ENCODE measurements around the gene KIFC3.
"Not testable (repeated sequence)": the region's sequence is repeated elsewhere in the genome, so short reads cannot be mapped to it uniquely, and the experiment has no call there.

Gene KIFC3

DNA sequence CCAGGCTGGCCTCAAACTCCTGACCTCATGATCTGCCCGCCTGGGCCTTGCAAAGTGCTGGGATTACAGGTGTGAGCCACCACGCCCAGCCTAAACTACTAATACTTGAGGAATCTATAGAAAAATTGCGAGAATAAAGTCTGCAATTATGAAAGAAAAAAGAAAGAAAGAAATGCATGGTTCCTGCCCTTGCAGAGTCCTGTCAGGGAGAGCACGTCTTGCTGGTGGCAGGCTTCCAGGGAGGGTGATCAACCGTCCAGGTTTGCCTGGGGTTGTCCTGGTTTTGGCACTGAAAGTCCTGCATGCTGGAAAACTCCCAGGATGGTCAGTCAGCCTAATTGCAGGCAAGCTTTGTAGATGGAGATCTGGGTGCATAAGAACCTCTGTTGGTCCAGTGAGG lies 21.5 kb upstream of the KIFC3 start:
- DNase-seq = no peak

DNA sequence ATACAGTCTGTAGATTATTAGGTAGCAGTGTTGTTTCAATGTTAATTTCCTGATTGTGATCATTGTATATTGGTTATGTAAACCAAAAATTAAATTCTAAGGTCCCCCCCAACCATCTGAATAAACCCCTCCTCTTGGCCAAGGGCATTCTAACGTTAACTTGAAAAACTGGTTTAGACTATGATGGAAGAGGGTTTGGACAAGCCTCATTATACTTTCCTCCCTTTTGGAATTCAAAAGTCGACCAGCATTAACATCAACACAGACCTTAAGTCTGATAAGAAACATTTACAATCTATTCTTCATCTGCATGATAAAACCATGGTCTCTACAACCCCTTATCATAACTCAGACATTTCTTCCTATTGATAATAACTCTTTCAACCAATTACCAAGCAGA lies 20.6 kb upstream of the KIFC3 start:
- DNase-seq = no peak

DNA sequence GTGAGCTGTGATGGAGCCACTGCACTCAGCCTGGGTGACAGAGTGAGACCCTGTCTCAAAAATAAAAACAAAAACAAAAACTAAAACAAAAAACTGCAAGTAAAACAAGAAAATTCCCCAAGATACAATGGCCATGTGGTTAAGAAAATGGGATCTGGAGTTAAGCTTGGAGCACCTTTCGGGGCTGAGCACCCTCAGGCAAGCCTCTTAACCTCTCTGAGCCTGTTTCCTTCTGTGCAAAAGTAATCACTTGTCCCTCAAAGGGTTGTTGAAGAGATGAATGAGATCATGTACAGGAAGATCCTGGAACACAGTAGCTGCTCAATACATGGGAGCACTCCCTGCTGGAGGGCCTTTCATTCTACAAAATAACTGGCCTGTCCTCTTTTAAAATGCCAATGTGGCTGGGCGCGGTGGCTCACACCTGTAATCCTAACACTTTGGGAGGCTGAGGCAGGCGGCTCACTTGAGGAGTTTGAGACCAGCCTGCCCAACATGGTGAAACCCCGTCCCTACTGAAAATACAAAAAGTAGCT lies 19.8 kb upstream of the KIFC3 start:
- DNase-seq = no peak

DNA sequence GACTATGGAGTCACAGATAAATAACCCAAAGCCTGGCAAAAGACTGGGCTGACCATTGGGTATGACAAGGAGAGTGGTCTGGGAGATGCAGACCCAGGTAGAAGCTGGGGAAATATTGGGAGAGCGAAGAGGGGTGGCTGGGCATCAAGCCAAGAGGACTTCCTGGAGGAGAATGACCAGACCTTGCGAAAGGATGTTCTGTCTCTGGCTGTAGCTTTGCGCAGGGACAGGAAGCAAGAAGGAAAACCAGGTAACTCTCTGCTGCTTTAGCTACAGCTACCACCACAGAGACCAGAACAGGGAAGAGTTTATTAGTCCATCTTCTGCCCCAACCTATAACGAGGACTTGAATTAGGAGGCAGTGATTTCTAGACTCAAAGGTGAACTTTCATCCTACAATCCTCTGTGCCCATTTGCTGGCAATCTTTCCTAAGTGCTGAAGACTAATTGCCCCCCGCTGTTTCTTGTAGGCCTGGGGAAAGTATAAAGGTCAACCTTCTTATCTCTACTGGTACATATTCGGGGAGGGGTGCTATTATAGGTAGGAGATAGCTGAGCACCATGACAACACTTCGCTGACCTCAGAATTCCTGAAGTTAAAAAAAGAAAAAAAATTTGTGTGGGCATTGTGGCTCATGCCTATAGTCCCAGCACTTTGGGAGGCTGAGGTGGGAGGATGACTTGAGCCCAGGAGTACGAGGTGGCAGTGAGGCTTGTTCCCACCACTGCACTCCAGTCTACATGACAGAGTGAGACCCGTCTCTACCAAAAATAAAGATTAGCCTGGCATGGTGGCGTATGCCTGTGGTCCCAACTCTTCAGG lies 19.1 kb upstream of the KIFC3 start:
- DNase-seq = no peak

DNA sequence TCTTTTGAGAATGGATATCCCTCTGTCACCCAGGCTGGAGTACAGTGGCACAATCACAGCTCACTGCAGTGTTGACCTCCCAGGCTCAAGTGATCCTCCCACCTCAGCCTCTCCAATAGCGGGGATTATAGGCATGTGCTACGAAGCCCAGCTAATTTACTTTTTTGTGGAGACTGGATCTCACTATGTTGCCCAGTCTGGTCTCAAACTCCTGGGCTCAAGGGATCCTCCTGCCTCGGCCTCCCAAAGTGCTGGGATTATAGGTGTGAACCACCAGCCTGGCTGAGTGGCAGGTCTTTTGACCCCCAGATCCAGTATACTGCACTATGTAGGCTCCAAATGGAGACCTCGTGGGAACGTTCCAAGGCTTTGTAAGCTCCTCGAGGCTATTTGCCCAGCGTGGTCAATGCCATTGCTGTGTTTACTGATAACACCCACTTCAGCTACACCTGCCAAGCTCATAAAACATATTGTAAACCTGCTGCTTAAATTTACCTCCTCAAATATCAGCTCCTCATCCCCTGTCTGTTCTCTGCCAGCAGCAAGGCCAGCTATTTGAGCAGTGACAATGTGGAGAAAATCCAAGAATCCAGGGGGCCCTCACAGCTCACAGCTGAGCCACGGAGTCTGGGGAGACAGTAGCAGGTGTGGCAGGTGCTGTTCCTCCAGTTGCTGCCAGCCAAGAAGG lies 16.2 kb upstream of the KIFC3 start:
- DNase-seq = peak; percentile 73

DNA sequence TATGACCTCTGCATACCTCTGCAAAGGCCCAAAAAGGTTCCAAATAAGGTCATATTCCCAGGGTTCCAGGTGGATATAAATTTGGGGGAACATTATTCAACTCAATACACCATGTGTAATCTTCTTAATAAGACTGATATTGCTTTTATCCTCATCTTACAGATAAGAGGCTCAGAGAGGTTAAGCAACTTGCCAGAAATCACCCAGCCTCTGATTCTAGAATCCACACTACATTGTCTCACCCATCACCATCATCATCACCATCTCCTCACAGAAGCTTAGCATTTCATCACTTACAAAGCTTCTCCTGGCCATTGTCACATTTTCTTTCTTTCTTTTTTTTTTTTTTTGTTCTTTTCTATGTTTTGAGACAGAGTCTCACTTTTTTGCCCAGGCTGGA lies 15.4 kb upstream of the KIFC3 start:
- no peak for DNase-seq

DNA sequence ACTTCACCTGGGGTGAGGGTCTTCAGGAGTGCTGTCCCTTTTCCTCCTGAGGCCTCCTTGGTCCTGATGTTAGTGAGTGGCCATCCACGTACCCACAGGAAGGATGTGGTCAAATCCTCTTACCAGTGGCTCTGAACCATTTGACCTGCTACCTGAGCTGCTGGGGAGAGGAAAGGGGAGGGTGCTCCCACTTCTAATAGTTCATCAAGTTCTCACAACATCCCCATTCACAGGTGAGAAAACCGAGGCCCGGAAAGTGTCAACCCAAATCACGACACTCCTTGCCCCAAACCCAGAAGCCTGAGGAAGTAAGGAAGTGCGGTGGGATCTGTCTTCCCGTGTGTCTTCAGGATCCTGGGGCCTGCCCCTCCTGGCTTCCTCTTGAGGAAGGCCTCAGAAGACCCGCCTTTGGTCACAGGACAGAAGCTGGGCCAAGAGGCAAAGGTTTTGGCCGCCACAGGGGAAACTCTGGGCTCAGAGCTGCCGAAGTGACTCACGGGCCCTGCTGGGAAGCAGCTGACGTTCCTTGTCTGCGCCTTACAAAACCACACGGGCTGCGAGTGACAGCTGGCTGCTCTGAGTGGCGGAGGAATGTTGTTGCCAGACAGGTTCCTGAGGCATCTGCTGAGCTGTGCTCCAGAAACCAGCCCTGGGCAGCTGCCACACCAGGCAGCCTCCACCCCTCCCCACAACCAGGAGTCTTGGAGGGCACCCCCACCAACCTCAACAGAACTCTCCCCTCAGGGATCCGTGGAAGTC lies 13.9 kb upstream of the KIFC3 start:
- no peak for DNase-seq

DNA sequence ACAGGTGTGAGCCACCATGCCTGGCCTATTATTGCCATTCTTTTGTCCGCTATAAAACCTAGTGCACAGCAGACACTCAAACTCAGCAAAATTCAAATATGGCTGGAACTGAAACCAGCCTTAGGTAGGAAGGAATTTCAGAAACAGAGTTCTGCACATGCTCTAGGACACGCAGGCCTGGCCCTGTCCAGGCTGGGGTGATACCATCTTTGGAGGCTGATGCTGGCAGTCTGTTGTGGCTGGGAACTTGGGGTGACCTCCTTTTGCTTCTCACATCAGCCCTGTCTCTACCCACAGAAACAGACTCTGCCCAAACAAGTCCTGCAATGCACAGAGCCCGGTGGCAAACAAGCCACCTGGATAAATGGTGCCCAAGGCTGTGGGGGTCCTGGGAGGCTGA lies 12.6 kb upstream of the KIFC3 start:
- DNase-seq = no peak

DNA sequence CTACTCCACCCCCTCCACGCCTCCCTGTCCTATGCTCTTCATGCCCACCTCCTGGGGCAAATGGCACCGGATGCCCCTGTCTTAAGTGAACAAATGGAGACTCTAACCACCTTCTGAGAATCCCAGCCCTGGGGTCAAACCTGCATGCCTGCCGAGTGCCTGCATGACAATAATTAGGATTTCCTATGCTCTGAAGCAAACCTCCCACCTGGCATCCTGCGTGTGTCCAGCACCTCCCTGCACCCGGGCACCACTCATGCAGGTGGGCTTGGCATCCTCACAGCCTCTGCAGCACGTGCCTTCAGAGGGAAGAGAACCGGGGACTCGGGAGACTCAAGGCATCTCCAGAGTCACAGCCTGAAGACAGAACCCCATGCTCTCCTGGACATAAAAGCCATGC lies 11.2 kb upstream of the KIFC3 start:
- no peak for DNase-seq

DNA sequence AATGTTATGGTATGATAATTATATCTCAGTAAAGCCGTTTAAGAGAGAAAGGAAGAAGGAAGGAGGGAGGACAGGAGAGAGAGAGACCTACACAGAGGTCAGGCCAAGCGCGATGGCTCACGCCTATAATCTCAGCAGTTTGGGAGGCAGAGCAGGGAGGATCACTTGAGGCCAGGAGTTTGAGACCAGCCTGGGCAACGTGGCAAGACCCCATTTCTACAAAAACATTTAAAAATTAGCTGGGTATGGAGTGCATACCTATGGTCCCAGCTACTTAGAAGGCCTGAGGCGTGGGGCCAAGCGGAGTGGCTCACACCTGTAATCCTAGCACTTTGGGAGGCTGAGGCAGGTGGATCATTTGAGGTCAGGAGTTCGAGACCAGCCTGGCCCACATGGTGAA lies 9.0 kb upstream of the KIFC3 start:
- DNase-seq = not testable (repeated sequence)

DNA sequence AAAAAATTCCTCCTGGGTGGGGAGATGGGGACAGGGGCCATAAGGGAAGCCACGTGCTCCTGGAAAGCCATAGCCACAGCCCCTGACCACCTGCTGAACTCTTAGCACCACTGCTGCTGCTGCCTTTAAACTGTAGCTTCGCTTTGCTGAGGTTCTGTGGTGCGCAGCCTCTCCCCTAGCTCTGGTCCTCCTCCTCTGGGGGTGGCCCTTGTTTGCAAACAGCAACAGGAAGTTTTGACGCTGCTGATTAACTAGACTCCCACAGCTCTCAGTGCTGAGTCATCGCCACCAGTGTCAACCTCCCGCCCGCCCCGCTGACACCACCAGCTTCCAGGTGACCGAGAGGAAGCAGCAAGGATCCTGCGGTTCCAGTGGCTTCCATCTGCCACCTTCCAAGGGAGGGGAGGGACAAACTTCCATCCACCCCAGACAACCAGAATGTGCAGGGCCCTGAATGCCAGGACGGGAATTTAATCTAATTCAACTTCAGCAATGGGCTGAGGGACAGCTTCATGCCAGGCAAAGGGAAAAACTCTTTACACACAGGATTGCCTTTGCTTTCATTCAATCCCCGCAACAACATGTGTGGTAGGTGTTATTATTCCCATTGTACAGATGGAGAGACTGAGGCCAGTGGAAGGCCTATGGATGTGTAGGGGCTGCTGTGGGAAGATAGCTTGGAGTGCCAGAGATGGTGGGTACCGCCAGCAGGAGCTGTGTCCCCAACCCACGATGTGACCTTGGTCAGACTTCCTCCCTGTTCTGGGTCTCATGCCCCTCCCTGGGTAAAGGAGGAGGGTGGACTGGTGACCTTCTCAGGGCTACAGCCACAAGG lies 8.1 kb upstream of the KIFC3 start:
- DNase-seq = peak; percentile 11

DNA sequence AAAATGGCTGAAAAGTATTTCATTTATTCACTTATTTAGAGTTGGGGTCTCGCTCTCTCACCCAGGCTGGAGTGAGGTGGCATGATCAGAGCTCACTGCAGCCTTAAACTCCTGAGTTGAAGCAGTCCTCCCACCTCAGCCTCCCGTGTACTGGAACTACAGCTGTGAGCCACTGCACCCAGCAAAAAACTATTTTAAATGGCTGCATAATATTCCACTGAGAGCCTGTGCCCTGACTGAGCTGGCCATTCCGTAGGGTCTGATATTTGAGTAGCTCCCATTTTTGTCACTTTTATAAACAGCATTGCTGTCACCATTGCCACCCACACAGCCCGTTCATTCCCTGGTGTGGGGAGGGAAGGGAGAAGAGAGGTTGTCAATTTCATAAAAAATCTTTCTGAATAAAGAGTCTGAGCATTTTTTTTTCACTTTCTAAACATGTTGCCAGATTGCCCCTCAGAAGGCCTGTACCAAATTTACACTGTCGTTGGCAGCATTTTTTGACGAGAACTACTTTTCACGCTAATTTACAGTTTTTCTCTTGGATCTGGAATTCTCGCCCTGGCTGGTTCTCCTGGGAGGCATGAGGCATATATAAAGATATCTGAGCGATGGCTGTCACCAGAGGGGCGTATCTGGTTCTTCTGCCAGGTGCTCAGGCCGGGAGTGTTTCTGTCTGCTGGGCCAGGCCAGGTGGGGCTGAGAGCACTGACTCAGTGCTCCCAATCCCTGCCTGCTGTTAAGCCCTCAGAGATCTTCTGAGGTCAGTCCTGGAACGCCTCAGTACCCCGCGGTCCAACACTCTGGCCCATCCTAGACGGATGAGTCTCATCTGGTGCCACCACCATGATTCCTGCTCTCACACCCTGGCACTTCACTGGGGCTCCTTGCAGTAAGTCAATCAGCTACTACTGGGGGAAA lies 7.2 kb upstream of the KIFC3 start:
- DNase-seq = no peak

DNA sequence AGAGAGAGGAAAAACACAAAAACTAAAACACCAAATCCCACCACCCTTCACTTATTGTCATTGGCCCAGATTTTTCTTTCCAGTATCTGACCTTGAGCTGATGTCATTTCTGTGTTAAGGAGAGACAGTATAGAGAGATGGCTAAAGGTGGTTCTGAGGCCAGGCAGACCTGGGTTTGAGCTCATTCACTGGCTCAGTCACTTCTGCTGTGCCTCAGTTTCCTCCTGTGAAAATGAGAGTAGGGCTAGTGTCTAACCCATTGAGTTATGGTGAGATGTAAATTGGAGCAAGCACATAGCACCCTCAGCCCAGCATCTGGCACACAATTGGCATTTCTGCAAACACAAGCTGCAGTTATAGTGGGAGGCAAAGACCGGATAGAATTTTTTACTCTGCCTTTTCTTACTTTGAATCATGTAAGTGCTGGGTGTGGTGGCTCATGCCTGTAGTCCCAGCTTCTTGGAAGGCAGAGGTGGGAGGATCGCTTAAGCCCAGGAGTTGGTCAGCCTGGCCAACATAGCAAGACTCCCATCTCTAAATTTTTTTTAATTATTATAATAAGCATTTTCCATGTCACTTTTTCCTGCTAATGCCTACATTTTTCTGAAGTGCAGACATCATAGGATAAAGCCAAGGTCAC lies 6.4 kb upstream of the KIFC3 start:
- no peak for DNase-seq

DNA sequence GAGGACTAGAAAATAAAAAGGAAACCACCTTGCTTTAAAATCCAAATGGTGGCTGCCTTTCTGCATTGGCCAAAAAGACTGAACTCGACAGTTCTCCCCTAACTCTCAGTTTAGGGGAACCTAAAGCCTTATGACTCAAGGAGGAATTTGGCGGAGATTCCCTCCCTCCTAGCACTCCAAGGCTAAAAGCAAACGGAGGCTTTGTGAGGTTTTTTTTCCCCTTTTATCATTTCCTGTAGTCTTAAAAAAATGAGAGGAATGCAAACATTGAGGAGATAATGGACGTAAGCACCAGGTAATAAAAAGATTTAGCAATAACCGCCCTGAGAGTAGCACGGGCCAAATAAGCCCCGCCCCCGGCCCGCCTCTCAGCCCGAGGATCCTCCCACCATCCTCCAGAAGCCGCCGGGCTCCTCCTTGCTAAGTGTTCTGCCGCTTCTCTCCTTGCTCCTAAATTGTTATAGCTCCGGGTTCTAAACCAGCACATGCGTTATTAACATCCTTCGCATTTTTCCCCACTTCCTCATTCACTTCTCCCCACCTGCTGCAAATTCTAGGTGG lies 5.8 kb upstream of the KIFC3 start:
- peak; percentile 14 for DNase-seq

DNA sequence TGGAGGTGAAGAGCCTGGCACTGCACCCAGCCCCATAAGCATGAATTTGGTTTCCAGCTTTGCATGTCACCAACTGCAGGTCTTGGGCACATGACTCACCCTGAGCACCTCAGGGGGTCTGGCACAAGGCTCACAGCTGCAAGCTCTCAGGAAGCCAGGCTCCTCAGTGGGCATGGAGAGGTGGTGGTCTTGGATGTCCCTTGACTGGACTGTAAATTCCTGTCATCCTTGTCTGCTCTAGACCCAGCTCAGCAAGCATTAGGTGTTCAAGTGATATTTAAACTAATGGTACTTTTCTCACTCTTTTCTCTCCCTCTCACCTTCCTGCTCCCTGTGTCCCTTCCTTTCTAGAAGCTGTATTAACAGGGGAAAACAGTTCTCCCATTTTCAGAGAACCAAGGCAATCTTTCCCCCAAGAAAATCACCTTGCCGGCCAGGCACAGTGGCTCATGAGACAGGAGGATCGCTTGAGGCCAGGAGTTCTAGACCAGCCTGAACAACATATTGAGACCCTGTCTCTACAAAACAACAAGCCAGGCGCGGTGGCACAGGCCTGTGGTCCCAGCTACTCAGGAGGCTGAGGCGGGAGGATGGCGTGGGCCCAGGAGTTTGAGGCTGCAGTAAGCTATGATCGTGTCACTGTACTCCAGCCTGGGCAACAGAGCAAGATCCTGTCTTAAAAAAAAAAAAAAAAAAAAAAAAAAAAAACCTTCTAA lies 5.1 kb upstream of the KIFC3 start:
- DNase-seq = no peak

DNA sequence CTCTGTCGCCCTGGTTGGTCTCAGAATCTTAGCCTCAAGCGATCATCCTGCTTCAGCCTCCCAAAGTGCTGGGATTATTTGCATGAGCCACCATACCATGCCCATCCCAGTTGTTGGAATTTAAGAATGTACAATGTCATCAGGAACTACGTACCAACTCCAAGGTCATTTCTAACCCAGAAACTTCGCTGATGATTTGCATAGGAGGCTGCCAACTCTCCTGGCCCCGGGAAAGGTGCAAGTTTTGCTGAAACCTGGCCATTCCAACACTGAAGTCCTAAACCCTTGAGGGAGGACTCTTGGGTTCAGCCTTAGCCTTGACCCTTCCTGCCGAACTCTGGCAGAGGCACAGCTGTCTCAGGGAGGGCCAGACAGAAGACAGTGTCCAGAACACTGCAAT lies 2.9 kb upstream of the KIFC3 start:
- no peak for DNase-seq

DNA sequence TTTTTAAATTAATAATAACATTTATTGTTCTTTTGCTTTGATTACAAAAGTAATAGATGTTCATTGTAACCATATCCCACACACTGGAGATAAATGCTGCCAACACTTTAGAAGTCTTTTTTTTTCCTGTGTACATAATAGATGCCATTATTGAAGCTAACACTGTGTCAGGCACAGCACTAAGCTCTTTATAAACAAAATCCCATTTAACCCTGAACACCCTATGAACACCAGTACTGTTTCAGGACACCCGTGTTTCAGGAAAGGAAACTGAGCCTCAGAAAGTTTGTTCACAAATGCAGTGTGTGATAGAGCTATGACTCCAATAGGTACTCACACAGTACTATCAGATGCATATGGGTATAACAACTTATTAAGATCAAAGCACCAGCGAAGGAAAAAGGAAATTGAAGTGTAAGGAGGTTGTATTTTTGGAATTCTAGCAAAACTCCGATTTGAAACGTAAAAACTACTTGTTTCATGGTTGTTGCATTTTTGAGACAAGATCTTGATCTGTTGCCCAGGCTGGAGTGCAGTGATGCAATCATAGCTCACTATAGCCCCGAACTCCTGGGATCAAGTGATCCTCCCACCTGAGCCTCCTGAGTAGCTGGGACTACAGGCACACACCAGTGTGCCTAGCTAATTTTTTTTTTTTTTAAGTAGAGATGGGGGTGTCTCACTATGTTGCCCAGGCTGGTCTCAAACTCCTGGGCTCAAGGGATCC lies 2.0 kb upstream of the KIFC3 start:
- DNase-seq = no peak

DNA sequence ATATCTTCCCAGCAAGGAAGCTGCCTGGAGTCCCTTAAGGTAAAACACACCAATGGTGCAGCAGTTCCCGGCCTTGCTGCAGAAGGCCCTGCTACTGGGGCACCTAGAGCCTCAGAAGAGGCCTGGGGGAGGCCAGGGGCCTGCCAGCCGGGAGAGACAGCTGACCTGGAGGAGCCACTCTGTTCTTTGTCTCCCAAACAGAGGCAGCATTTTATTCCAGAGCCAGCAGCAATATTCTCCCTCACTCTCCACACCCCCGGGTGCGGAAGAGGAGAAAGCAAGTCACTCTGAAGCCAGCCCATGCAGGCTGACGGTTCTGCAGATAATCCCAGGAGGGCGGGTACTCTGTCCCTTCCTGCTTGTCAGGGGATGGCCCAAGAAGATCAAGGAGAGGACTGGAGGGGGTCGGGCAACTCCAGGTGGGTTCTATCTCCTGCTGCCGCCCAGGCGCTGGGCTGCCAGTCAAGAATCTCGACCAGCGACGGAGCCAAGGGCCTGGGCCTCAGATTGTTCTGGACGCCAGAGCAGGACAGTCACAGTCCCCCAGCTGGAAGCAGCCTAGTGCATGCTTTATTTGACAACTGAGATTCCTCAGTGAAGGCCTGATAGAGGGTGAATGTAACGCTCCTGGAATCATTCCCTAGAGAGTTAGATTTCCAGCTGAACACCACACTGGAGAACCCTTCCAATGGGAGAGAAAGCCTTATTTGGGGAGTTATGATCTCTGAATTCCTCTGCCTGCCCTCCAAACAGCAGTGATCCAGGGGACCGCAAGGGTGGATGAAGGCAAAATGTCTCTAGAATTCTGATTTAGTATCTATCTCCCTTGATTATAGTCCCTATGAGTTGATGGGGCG lies 1.1 kb upstream of the KIFC3 start:
- DNase-seq = no peak
